LNCaP clone FGC (cell line): Measurements from ENCODE around the gene CFAP92.

Experiments
- DNase-seq: peaks from one replicate; pipeline ENCODE4 v3.0.0-alpha.2; 2011; ENCODE audit warnings: low read depth
- H3K4me3 ChIP-seq: 2 replicates; pipeline ENCODE4 v1.5.1; 2011; ENCODE audit warnings: mild to moderate bottlenecking, low read depth, low read length, control low read depth
- TF ChIP-seq, protein P1 (sequence below): IDR thresholded peaks from 2 replicates; pipeline ENCODE4 v1.5.1; 2012; ENCODE audit warnings: mild to moderate bottlenecking; ENCODE audit not compliant: control insufficient read depth, insufficient read depth; ENCODE audit errors: extremely low read depth

The CFAP92 gene

DNA sequence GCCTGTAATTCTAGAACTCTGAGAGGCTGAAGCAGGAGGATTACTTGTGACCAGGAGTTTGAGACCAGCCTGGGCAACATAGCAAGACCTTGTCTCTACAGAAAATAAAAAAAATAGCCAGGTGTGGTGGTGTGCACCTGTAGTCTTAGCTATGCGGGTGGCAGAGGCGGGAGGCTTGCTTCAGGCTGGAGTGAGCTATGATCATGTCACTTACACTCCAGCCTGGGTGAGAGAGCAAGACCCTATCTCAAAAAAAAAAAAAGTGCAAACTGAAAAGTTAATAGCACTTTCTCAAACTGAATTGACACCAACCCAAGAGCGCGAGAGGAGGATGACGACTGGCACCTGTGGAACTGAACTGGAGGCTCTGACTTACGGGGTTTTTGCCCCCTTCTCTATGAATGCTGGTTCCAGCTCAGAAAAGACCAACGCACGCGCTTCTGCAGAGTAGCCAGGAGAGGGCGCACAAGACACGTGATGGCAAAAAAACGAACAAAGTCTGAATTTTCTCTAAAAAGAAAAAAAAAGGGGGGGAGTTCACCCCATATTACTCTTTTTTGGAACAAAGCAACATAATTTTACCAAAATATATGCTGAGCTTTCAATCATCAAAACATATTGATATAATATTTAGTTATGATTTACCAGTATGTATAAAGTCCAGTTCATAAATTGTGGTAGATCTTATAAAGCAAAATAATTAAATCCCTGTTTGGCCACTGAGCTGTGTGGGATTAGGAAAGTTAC is 23.7 kb downstream of the CFAP92 start:
- no peak overlapping the region for H3K4me3 ChIP-seq
- TF ChIP-seq, protein P1, sequence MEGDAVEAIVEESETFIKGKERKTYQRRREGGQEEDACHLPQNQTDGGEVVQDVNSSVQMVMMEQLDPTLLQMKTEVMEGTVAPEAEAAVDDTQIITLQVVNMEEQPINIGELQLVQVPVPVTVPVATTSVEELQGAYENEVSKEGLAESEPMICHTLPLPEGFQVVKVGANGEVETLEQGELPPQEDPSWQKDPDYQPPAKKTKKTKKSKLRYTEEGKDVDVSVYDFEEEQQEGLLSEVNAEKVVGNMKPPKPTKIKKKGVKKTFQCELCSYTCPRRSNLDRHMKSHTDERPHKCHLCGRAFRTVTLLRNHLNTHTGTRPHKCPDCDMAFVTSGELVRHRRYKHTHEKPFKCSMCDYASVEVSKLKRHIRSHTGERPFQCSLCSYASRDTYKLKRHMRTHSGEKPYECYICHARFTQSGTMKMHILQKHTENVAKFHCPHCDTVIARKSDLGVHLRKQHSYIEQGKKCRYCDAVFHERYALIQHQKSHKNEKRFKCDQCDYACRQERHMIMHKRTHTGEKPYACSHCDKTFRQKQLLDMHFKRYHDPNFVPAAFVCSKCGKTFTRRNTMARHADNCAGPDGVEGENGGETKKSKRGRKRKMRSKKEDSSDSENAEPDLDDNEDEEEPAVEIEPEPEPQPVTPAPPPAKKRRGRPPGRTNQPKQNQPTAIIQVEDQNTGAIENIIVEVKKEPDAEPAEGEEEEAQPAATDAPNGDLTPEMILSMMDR = peak; percentile 87
- no peak for DNase-seq

DNA sequence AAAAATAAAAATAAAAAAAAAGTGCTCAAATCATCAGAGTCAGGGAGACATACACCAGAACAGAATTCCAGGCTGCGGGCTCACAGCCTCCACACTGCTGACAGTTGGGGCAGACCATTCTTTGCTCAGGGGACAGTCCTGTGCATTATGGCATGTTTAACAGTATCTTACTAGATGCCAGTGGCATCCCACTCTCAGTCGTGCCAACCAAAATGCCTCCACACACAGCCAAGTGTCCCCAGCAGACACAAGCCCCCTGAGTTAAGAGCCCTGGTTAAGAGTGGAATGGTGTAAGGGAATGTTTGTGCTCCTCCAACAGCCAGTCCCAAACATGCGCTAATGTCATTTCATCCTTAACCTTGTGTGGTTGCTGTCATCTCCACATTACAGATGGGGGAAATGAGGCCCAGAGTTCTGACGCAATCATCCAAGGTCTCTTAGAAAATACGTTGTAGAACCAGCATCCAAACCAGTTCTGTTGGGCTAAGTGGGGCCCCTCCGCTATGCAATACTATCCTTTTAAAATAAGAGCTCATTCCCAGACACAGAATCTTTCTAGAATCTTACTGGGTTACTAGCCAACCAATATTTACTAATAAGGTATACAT is 26.0 kb downstream of the CFAP92 start:
- no peak overlapping the region for H3K4me3 ChIP-seq
- no peak for DNase-seq
- TF ChIP-seq, protein P1 = no peak

- no peak for DNase-seq
- TF ChIP-seq, protein P1 = no peak
- no peak overlapping the region for H3K4me3 ChIP-seq
Observed at GRCh38 chr3:128965818-128966217, 28.1 kb downstream of the CFAP92 start.

DNA sequence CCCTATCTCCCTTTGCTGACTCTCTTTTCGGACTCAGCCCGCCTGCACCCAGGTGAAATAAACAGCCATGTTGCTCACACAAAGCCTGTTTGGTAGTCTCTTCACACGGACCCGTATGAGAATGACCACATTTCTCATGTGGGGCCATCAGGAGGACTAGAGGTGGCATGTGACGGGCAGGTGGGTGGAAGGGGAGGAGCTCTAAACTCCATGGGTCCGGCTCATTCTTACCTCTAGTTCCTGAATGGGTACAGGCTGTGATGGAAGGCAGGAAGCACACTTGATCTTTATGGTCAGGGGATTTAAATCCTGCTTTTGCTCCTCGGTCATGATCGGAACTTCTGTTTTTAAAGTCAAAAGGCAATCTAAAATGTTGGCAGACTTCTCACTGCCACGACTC is 28.6 kb downstream of the CFAP92 start:
- TF ChIP-seq, protein P1 = no peak

DNA sequence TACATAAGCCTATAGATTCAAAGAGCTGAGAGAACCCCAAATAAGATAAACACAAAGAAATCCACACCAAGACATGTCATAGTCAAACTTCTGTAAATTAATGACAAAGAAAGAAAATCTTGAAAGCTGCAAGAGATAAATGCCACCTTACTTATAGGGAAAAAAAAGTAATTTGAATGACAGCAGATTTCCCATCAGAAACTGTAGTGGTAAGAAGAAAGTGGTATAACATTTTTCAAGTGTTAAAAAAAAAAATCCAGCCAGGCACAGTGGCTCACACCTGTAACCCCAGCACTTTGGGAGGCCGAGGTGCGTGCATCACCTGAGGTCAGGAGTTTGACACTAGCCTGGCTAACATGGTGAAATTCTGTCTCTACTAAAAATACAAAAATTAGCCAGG is 37.4 kb downstream of the CFAP92 start:
- TF ChIP-seq, protein P1 = no peak
- no peak overlapping the region for H3K4me3 ChIP-seq
- DNase-seq = no peak

More for the DNA sequence above, 28.6 kb downstream of the CFAP92 start:
- H3K4me3 ChIP-seq = no peak overlapping the region
- no peak for DNase-seq

- DNase-seq = no peak
- TF ChIP-seq, protein P1 = 0 out of 2 replicates have a peak, but pooled peaks have one; percentile 12
- H3K4me3 ChIP-seq = no peak overlapping the region
Observed at GRCh38 chr3:128950223-128950938, 43.5 kb downstream of the CFAP92 start.
